NOMO-1 treated with dmso at 0.1 percent for 144 hours (cell line): ENCODE data around the gene ZFYVE28.
"Not testable (repeated sequence)": the region's sequence is repeated elsewhere in the genome, so short reads cannot be mapped to it uniquely, and the experiment has no call there.

Experiments used
- DNase-seq: peaks from one replicate; lab custom pipeline; 2025; ENCODE audit not compliant: unreplicated experiment; lab: John Stamatoyannopoulos, UW

Gene ZFYVE28

GRCh38 chr4:2393353-2394270 is 24.8 kb downstream of the ZFYVE28 start:
- no peak for DNase-seq

DNA sequence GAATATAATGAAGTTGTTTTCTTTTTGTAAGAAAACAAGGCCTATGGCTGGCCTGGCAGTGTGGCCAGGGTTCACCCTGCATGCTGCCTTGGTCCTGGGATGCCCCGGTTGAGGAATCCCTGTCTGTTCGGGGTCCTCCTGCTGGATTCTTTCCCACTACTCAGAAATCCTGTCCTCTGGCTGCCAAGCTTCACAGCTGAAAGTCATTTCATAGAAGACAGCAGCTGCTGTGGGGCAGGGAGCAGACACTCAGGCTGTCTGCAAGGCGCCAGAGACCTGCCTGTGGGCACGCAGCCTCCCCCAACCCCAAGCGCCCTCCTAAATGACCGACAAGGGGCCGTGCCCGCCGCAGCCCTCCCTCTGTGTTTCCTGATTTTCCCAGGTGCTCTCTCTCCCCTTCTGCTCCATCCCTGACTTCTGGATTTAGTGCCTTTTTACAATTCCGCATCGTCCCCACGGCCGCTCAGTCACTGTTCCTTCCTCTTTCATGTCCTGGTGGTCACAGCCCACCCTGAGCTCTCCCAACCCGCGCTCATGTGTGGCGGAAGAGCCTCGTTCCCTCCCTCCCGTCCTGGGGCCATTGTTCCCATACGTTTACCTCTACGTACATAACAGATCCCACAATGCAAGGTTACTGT is 27.5 kb downstream of the ZFYVE28 start:
- DNase-seq: no peak

DNA sequence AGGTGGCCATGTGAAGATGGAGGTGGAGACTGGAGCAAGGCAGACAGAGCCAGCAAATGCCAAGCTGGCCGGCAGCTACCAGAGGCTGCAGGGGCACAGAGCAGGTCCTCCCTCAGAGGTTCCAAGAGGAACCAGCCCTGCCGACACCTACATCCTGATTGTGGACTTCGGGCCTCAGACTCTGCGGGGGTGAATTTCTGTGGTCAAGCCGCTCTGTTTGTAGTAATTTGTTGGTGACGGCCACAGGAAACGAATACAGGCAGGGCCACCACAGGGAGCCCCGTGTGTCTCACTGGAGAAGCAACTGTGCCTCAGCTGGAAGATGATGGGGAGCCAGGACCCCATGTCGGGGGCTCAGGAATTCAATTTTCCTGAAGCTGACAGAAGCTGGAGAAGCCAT is 28.3 kb downstream of the ZFYVE28 start:
- DNase-seq: no peak

DNA sequence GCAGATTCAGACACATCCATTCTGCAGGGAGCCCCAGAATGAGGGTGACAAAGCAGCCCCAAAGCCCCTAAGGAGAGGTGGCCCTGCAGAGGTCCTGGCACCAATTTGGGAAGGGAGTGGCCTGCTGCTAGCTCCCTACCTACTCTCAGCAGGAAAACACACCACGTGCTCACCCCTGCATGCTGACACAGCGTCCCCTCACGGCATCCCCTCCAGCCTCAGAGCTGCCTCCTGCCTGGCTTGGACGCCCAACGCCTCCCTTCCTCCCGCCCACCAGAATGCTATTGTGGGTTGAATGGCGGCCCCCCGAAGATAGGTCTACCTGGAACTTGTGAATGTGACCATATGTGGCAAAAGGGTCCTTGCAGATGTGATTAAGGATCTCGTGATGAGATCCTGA is 28.8 kb downstream of the ZFYVE28 start:
- no peak for DNase-seq

GRCh38 chr4:2388429-2389182 is 29.8 kb downstream of the ZFYVE28 start:
- no peak for DNase-seq

- DNase-seq: no peak
These were observed 30.6 kb downstream of the ZFYVE28 start for GRCh38 chr4:2387829-2388228.

DNA sequence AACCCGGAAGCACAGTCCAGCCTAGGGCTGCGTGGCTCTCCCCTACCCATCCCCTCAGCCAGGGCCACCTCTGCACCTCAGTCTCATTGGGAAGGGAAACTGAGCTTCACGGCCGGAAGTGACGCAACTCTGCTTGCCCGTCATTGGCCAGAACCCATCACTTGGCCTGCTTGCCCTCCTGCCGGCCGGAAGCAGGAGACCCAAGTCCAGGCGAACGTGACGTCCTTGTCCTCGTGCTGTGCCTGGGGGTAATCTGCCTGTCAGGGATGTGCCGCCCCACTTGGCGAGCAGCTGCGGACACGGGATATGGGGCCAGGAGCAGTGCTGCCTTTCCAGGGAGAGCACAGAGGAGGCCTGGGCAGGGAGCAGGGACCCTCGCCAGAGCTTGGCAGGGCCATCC is 31.2 kb downstream of the ZFYVE28 start:
- DNase-seq: no peak

- no peak for DNase-seq
These were observed 31.7 kb downstream of the ZFYVE28 start for GRCh38 chr4:2386717-2387116.

- DNase-seq: no peak
These were observed 32.9 kb downstream of the ZFYVE28 start for GRCh38 chr4:2385516-2385915.

GRCh38 chr4:2384245-2384644 is 34.2 kb downstream of the ZFYVE28 start:
- DNase-seq: no peak

DNA sequence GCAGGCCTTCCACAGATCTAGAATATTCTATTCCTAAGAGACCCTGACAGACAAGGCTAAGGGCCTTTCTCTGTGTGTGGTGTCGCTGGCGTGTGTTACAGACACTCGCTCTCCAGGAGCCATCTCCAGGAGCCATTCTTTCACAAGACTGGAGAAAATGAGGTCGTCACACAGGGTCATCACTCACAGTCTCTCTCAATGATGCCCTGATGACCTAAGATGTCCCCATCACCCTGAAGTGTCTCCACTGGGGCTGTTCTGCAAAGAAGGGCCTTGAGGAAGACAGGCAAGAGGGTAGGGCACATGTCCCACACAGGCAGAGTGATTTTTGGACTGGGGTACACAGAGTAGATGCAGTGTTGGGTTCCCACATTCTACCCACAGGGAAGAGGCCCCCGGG is 34.7 kb downstream of the ZFYVE28 start:
- DNase-seq: no peak

- DNase-seq: not testable (repeated sequence)
These were observed 35.2 kb downstream of the ZFYVE28 start for GRCh38 chr4:2383220-2383631.

DNA sequence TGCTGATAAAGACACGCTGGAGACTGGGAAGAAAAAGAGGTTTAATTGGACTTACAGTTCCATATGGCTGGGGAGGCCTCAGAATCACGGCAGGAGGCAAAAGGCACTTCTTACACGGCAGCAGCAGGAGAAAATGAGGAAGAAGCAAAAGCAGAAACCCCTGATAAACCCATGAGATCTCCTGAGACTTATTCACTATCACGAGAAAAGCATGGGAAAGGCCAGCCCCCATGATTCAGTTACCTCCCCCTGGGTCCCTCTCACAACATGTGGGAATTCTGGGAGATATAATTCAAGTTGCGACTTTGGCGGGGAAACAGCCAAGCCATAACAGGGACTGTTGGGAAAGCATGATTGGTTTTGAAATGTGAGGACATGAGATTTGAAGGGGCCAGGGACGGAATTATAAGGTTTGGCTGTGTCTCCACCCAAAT is 35.7 kb downstream of the ZFYVE28 start:
- not testable (repeated sequence) for DNase-seq

GRCh38 chr4:2380589-2380988 is 37.9 kb downstream of the ZFYVE28 start:
- DNase-seq: not testable (repeated sequence)

DNA sequence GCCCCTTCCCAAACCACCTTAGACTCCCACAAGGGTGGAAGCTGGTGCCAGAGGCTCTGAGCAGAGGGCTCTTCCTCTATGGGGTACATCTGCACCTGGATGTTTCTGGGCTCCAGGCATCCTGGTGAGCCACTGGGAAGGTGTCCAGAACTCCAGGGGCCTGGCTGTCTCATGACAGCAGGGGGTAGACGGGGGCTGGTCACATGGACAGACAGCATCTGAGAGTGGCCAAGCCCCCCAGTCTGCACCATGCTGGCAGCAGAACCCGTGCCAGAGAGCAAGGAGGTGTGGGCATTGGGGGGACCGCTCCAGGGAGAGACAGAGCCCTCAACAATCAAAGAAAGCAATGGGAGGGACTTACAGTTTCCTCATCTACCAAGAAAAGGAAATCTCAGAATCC is 39.5 kb downstream of the ZFYVE28 start:
- no peak for DNase-seq

DNA sequence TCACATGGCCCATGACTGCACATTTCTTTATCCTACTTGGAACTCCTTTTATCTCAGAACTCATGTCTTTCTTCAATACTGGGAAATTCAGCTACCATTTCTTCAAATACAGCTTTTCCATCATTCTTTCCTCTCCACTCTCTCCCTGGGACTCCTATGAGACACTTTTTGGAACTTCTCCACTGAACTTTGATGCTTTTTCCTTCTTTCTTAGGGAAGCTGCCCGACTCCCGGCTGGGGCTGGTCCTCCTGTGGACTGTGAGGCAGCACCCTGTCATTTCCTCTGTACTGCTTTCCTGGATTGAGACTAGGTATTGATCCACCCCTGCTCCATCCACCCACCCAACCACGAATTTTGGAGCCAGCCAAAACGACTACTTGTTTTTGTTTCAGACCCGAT is 40.0 kb downstream of the ZFYVE28 start:
- DNase-seq: no peak

- no peak for DNase-seq
These were observed 41.2 kb downstream of the ZFYVE28 start for GRCh38 chr4:2377241-2377640.

- DNase-seq: no peak
These were observed 43.0 kb downstream of the ZFYVE28 start for GRCh38 chr4:2375427-2375826.

- DNase-seq: no peak
These were observed 44.9 kb downstream of the ZFYVE28 start for GRCh38 chr4:2373532-2373931.

- no peak for DNase-seq
These were observed 45.9 kb downstream of the ZFYVE28 start for GRCh38 chr4:2372488-2373030.

DNA sequence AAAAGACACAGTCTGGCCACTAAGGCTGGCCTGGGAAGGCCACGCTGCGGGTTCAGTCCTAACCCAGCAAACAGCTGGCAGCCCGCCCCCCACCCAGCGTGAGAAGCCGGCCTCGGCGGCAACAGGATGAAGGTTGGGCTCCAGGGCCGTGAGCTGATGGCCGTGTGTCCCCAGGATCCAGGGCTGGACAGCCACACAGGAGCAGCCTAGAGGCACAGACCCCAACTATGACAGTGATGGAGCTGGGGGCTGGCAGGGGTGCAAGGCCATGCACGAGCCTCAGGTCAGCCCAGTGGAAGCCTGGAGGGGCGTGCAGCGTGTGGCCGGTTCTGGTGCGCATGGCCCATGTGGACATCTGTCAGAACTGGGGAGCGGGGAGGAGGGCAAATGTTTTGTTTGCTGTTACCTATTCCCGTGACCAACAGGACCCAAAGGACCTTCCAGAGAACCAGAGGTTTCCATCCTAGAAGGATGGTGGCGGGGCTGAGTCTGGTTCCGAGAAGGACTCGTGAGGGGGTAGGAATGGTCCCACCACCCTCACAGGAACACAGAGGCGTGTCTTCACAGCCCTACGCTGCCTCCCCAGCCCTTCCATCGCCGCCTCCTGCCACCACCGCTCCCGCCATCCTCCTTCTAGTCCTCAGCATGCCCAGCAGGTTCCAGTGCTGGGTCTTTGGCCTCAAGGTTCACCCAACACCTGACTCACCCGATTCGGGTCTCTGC is 46.5 kb downstream of the ZFYVE28 start:
- DNase-seq: no peak
